Liver (tissue), 9 donors: ENCODE measurements around the gene PNKP. TPM values are rescaled to one million over a fixed set of nuclear protein-coding genes. Genes with fewer than 3 reads are reported as not detected.

Experiments
- DNase-seq: peaks from one replicate; pipeline ENCODE4 v3.0.0-alpha.2; 2017; ENCODE audit warnings: low spot score
- H3K27ac ChIP-seq, 2 donors: one replicate each; pipeline ENCODE4 v1.7.0; 2013; ENCODE audit warnings: inconsistent platforms in 2 of 2, low read length in 2 of 2, control low read depth in 1 of 2, low read depth in 1 of 2, mild to moderate bottlenecking in 1 of 2
- H3K27me3 ChIP-seq, 4 donors: one replicate each; pipeline versions ENCODE4 v1.6.1 to v1.7.0; 2013; ENCODE audit warnings: low read length in 3 of 4, inconsistent platforms in 1 of 4, mild to moderate bottlenecking in 1 of 4, moderate library complexity in 1 of 4; ENCODE audit not compliant: control insufficient read depth in 4 of 4, insufficient read depth in 4 of 4
- H3K36me3 ChIP-seq, 4 donors: one replicate each; pipeline versions ENCODE4 v1.6.1 to v1.7.0; 2013; ENCODE audit warnings: low read length in 3 of 4, mild to moderate bottlenecking in 3 of 4, low read depth in 1 of 4, moderate library complexity in 1 of 4; ENCODE audit not compliant: control insufficient read depth in 4 of 4, insufficient read depth in 3 of 4
- H3K4me1 ChIP-seq, 4 donors: one replicate each; pipeline versions ENCODE4 v1.6.1 to v1.7.0; 2013; ENCODE audit warnings: low read length in 3 of 4, mild to moderate bottlenecking in 3 of 4, moderate library complexity in 1 of 4; ENCODE audit not compliant: control insufficient read depth in 4 of 4, insufficient read depth in 4 of 4
- H3K4me3 ChIP-seq, 3 donors: one replicate each; pipeline versions ENCODE4 v1.6.1 to v1.7.0; 2013; ENCODE audit warnings: low read length in 3 of 3, control low read depth in 1 of 3, low read depth in 1 of 3, mild to moderate bottlenecking in 1 of 3
- H3K9ac ChIP-seq, 2 donors: one replicate each; pipeline ENCODE4 v1.7.0; 2013; ENCODE audit warnings: low read length in 2 of 2, mild to moderate bottlenecking in 2 of 2, moderate library complexity in 2 of 2, control low read depth in 1 of 2, low read depth in 1 of 2
- H3K9me3 ChIP-seq, 4 donors: one replicate each; pipeline versions ENCODE4 v1.6.1 to v1.7.0; 2013; ENCODE audit warnings: low read length in 3 of 4; ENCODE audit not compliant: control insufficient read depth in 4 of 4
- EGR1 ChIP-seq, 2 donors: IDR thresholded peaks; 2 replicates each; pipeline ENCODE4 v1.6.1; 2016 to 2018; ENCODE audit warnings: antibody characterized with exemption in 2 of 2, low read depth in 2 of 2
- FOXA1 ChIP-seq: IDR thresholded peaks from 2 replicates; pipeline ENCODE4 v1.6.1; 2016; ENCODE audit warnings: antibody characterized with exemption
- FOXA2 ChIP-seq: IDR thresholded peaks from 2 replicates; pipeline ENCODE4 v1.6.1; 2016; ENCODE audit warnings: antibody characterized with exemption
- GABPA ChIP-seq, 2 donors: IDR thresholded peaks in 1 of 2; conservative IDR thresholded peaks in 1 of 2; 2 replicates each; pipeline ENCODE4 v1.6.1; 2016; ENCODE audit warnings: antibody characterized with exemption in 2 of 2, mild to moderate bottlenecking in 1 of 2, moderate library complexity in 1 of 2
- HNF4A ChIP-seq, 2 donors: conservative IDR thresholded peaks; 2 replicates each; pipeline ENCODE4 v1.6.1; 2016; ENCODE audit warnings: antibody characterized with exemption in 2 of 2, mild to moderate bottlenecking in 2 of 2
- HNF4G ChIP-seq: IDR thresholded peaks from 2 replicates; pipeline ENCODE4 v1.6.1; 2016; ENCODE audit warnings: antibody characterized with exemption
- JUND ChIP-seq, 2 donors: IDR thresholded peaks; 2 replicates each; pipeline ENCODE4 v1.6.1; 2016; ENCODE audit warnings: antibody characterized with exemption in 2 of 2
- NR2F2 ChIP-seq: IDR thresholded peaks from 2 replicates; pipeline ENCODE4 v1.6.1; 2016; ENCODE audit warnings: antibody characterized with exemption
- RAD21 ChIP-seq, 2 donors: IDR thresholded peaks; 2 replicates each; pipeline ENCODE4 v1.6.1; 2016; ENCODE audit warnings: antibody characterized with exemption in 2 of 2, mild to moderate bottlenecking in 2 of 2
- RXRA ChIP-seq, 2 donors: IDR thresholded peaks; 2 replicates each; pipeline ENCODE4 v1.6.1; 2017 to 2018; ENCODE audit warnings: antibody characterized with exemption in 2 of 2, mild to moderate bottlenecking in 1 of 2
- SP1 ChIP-seq: IDR thresholded peaks from 2 replicates; pipeline ENCODE4 v1.6.1; 2018; ENCODE audit warnings: antibody characterized with exemption, mild to moderate bottlenecking
- TAF1 ChIP-seq: conservative IDR thresholded peaks from 2 replicates; pipeline ENCODE4 v1.6.1; 2016; ENCODE audit warnings: antibody characterized with exemption, mild to moderate bottlenecking
- YY1 ChIP-seq: IDR thresholded peaks from 2 replicates; pipeline ENCODE4 v1.6.1; 2016; ENCODE audit warnings: antibody characterized with exemption, mild to moderate bottlenecking
- ZBTB33 ChIP-seq: IDR thresholded peaks from 2 replicates; pipeline ENCODE4 v1.6.1; 2016; ENCODE audit warnings: antibody characterized with exemption
- WGBS: extraction: QIAGEN DNeasy Blood & Tissue Kit; methylation state at CpG from one replicate; pipeline ENCODE4 v1.1.7; 2013; 5-methylcytosine and 5-hydroxymethylcytosine counted together
- polyA plus RNA-seq, 2 donors: library from polyadenylated mRNA; stranded (reverse) in 1 of 2; unstranded in 1 of 2; fragments of 200-250 nt in 1 of 2; fragments of >200 nt in 1 of 2; fragmentation: Nextera tagmentation in 1 of 2; extraction: Ambion mirVana in 1 of 2; gene quantifications; one replicate each; pipeline versions ENCODE4 v1.2.1 to v1.2.3, GENCODE V29; 2013 to 2015
- total RNA-seq, 2 donors: library from RNA; depleted of rRNA; stranded (reverse); fragments of >200 nt; gene quantifications; one replicate each; pipeline ENCODE4 v1.2.3, GENCODE V29; 2014
- TF ChIP-seq, protein P1 (sequence below): fragments of 150-350 bp; IDR thresholded peaks from 2 replicates; pipeline ENCODE4 v1.5.1; 2017; ENCODE audit warnings: improper control_type of control experiment, low read depth, low read length; ENCODE audit not compliant: missing input control
- TF ChIP-seq, protein P2 (sequence below): IDR thresholded peaks from 2 replicates; pipeline ENCODE4 v1.6.1; 2016; ENCODE audit warnings: antibody characterized with exemption, mild to moderate bottlenecking
- TF ChIP-seq, protein P3 (sequence below): IDR thresholded peaks from 2 replicates; pipeline ENCODE4 v1.6.1; 2016; ENCODE audit warnings: antibody characterized with exemption
- donor health status: healthy.
- donor health status: healthy.
- donor health status: healthy.
- donor health status: healthy.
- donor health status: healthy.

The PNKP gene
- total and polyA plus RNA-seq, 4 donors: 17.3 to 30.9 (median 19.8) TPM

GRCh38 chr19:49888510-49888824 lies 21.1 kb upstream of the PNKP start:
- Histone ChIP-seq H3K9ac (no peak overlapping the region), H3K4me1 (peaks cover 0 to 9% (median 4%) of the 10 kb centered on the region in 4 donors), H3K36me3 (peaks cover 14 to 23% (median 19%) of the 10 kb centered on the region in 4 donors), H3K27me3 (no peaks in the 10 kb centered on the region), H3K27ac (no peak overlapping the region), H3K9me3 (no peaks in the 10 kb centered on the region), H3K4me3 (no peak overlapping the region)
- WGBS: 92% methylated on average over 18 of the region's 18 CpGs
- no peak for TF ChIP-seq HNF4A (conservative IDR thresholded peaks at IDR 0.05)
- no peak for TF ChIP-seq FOXA2
- TF ChIP-seq RXRA (IDR thresholded peaks at IDR 0.05): no peak
- TF ChIP-seq FOXA1: no peak
- no peak for TF ChIP-seq TAF1
- no peak for DNase-seq

GRCh38 chr19:49887665-49888509 lies 20.5 kb upstream of the PNKP start:
- TF ChIP-seq RAD21 (IDR thresholded peaks at IDR 0.05) (no peak), RXRA (IDR thresholded peaks at IDR 0.05) (no peak), FOXA1 (no peak)
- Histone ChIP-seq H3K27me3 (no peaks in the 10 kb centered on the region), H3K4me3 (no peak overlapping the region), H3K36me3 (peaks cover 20 to 28% (median 24%) of the 10 kb centered on the region in 4 donors), H3K9ac (no peak overlapping the region), H3K4me1 (peaks cover 0 to 9% (median 4%) of the 10 kb centered on the region in 4 donors), H3K9me3 (no peaks in the 10 kb centered on the region), H3K27ac (no peak overlapping the region)
- WGBS: 91% methylated on average over 54 of the region's 54 CpGs
- no peak for DNase-seq

DNA sequence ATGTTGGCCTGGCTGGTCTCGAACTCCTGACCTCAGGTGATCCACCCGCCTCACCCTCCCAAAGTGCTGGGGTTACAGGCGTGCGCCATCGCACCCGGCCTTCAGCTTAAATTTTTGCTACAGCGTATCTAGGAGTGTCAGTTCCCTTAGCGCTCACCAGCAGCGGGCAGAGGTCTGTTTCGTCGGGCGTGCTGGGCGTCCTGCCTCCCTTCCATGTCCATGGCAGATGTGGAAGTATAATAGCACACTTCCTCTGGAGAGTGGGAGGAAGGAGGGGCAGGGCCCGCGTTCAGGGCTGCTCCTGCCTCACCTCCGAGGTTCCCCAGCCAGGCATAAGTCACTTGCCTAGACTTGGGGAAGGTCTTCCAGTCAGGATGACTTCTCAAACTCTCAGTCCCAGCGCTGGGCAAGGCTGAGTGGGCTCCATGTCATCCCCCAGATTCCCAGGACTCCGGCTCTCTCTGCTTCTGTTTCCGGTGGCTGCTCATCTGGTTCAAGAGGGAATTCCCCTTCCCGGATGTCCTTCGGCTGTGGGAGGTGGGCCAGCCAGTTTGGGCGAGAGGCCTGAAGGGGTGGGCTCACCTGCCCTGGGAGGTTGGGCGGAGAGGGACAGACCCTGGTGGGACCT lies 19.8 kb upstream of the PNKP start:
- peaks cover 0 to 9% (median 4%) of the 10 kb centered on the region in 4 donors for H3K4me1 ChIP-seq
- H3K36me3 ChIP-seq: peaks cover 26 to 36% (median 29%) of the 10 kb centered on the region in 4 donors
- no peak overlapping the region for H3K9ac ChIP-seq
- H3K27me3 ChIP-seq: no peaks in the 10 kb centered on the region
- TF ChIP-seq ZBTB33: no peak
- TF ChIP-seq JUND (IDR thresholded peaks at IDR 0.05): no peak
- TF ChIP-seq HNF4G: no peak
- no peak for TF ChIP-seq FOXA1
- TF ChIP-seq, protein P1, sequence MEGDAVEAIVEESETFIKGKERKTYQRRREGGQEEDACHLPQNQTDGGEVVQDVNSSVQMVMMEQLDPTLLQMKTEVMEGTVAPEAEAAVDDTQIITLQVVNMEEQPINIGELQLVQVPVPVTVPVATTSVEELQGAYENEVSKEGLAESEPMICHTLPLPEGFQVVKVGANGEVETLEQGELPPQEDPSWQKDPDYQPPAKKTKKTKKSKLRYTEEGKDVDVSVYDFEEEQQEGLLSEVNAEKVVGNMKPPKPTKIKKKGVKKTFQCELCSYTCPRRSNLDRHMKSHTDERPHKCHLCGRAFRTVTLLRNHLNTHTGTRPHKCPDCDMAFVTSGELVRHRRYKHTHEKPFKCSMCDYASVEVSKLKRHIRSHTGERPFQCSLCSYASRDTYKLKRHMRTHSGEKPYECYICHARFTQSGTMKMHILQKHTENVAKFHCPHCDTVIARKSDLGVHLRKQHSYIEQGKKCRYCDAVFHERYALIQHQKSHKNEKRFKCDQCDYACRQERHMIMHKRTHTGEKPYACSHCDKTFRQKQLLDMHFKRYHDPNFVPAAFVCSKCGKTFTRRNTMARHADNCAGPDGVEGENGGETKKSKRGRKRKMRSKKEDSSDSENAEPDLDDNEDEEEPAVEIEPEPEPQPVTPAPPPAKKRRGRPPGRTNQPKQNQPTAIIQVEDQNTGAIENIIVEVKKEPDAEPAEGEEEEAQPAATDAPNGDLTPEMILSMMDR: no peak
- TF ChIP-seq GABPA (IDR thresholded peaks at IDR 0.05 in 1 of 2, conservative IDR thresholded peaks at IDR 0.05 in 1 of 2): no peak
- no peak for TF ChIP-seq SP1
- TF ChIP-seq, protein P2, sequence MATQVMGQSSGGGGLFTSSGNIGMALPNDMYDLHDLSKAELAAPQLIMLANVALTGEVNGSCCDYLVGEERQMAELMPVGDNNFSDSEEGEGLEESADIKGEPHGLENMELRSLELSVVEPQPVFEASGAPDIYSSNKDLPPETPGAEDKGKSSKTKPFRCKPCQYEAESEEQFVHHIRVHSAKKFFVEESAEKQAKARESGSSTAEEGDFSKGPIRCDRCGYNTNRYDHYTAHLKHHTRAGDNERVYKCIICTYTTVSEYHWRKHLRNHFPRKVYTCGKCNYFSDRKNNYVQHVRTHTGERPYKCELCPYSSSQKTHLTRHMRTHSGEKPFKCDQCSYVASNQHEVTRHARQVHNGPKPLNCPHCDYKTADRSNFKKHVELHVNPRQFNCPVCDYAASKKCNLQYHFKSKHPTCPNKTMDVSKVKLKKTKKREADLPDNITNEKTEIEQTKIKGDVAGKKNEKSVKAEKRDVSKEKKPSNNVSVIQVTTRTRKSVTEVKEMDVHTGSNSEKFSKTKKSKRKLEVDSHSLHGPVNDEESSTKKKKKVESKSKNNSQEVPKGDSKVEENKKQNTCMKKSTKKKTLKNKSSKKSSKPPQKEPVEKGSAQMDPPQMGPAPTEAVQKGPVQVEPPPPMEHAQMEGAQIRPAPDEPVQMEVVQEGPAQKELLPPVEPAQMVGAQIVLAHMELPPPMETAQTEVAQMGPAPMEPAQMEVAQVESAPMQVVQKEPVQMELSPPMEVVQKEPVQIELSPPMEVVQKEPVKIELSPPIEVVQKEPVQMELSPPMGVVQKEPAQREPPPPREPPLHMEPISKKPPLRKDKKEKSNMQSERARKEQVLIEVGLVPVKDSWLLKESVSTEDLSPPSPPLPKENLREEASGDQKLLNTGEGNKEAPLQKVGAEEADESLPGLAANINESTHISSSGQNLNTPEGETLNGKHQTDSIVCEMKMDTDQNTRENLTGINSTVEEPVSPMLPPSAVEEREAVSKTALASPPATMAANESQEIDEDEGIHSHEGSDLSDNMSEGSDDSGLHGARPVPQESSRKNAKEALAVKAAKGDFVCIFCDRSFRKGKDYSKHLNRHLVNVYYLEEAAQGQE: no peak
- TF ChIP-seq, protein P3, sequence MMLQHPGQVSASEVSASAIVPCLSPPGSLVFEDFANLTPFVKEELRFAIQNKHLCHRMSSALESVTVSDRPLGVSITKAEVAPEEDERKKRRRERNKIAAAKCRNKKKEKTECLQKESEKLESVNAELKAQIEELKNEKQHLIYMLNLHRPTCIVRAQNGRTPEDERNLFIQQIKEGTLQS: no peak
- TF ChIP-seq RXRA (IDR thresholded peaks at IDR 0.05): no peak
- no peak for TF ChIP-seq YY1
- no peak for TF ChIP-seq EGR1 (IDR thresholded peaks at IDR 0.05; ENCODE audit: low read depth in 2 of 2)
- TF ChIP-seq HNF4A (conservative IDR thresholded peaks at IDR 0.05): no peak
- TF ChIP-seq NR2F2: no peak
- no peak for TF ChIP-seq RAD21 (IDR thresholded peaks at IDR 0.05)
- H3K27ac ChIP-seq: no peak overlapping the region
- 84% methylated on average over 23 of the region's 23 CpGs for WGBS
- no peaks in the 10 kb centered on the region for H3K9me3 ChIP-seq
- no peak overlapping the region for H3K4me3 ChIP-seq
- no peak for DNase-seq
